Endothelial cell of umbilical vein (primary cell): ENCODE data around the gene KCNE4. TPM values are rescaled to one million over a fixed set of nuclear protein-coding genes. Genes with fewer than 3 reads are reported as not detected.

Source experiments
- BruUV-seq: library from RNA; stranded (reverse); fragments of 400-500 nt; replicated peaks from 2 replicates; lab custom pipeline; 2021; lab: Mats Ljungman, UMichigan
- CTCF ChIA-PET: fragments of 300-600, 350-600 bp; sonication (Branson Sonifier 250); formaldehyde crosslinking; loops from one replicate; lab custom pipeline; 2021; ENCODE audit warnings: antibody characterized with exemption, inconsistent platforms; lab: Charles Lee
- POLR2A ChIA-PET: fragments of 300-600, 350-600 bp; sonication (Branson Sonifier 250); formaldehyde crosslinking; loops from one replicate; lab custom pipeline; 2021; ENCODE audit warnings: antibody characterized with exemption, inconsistent platforms; lab: Charles Lee
- DNase-seq: peaks from one replicate; pipeline ENCODE4 v3.0.0-alpha.2; 2011; ENCODE audit warnings: low read depth, low spot score
- FAIRE-seq: peaks from 2 replicates; lab custom pipeline; 2011; peaks lifted over from hg19 to GRCh38; lab: Jason Lieb, UNC
- H2AFZ ChIP-seq: 2 replicates; pipeline ENCODE4 v1.6.0; 2012; ENCODE audit warnings: low read depth, low read length, control low read depth, inconsistent platforms
- H3K27ac ChIP-seq: 2 replicates; pipeline ENCODE4 v1.5.1; 2011; ENCODE audit warnings: low read depth, mild to moderate bottlenecking, control low read depth, low read length, moderate library complexity; ENCODE audit not compliant: insufficient read depth
- H3K27me3 ChIP-seq, 2 experiments: 2 replicates each; pipeline versions ENCODE4 v1.6.0 to v1.6.1; 2011; ENCODE audit warnings: low read length in 2 of 2, mixed read lengths in 1 of 2; ENCODE audit not compliant: control insufficient read depth in 2 of 2, insufficient read depth in 2 of 2
- H3K36me3 ChIP-seq, 2 experiments: 2 replicates in 1 of 2; 3 replicates in 1 of 2; pipeline ENCODE4 v1.5.1; 2011; ENCODE audit warnings: low read length in 2 of 2, mild to moderate bottlenecking in 1 of 2, moderate library complexity in 1 of 2; ENCODE audit not compliant: control insufficient read depth in 2 of 2, insufficient read depth in 2 of 2; ENCODE audit errors: extremely low read depth in 1 of 2
- H3K4me1 ChIP-seq: 3 replicates; pipeline ENCODE4 v1.5.1; 2011; ENCODE audit warnings: mild to moderate bottlenecking, low read length; ENCODE audit not compliant: control insufficient read depth, insufficient read depth; ENCODE audit errors: extremely low read depth
- H3K4me2 ChIP-seq: 2 replicates; pipeline ENCODE4 v1.6.1; 2011; ENCODE audit warnings: low read length, control low read depth, mixed read lengths; ENCODE audit not compliant: insufficient read depth
- H3K4me3 ChIP-seq, 3 experiments: fragments of 200-600 bp in 1 of 3; sonication (generic), shearing (Covaris generic) in 1 of 3; replicated peaks in 1 of 3; 2 replicates each; pipeline ENCODE4 v1.5.1; 2011 to 2016; ENCODE audit warnings: control low read depth in 3 of 3, low read length in 3 of 3, mild to moderate bottlenecking in 2 of 3, inconsistent platforms in 1 of 3, low read depth in 1 of 3, moderate library complexity in 1 of 3; ENCODE audit not compliant: insufficient read depth in 1 of 3
- H3K79me2 ChIP-seq: 2 replicates; pipeline ENCODE4 v1.6.0; 2012; ENCODE audit warnings: low read length, inconsistent platforms; ENCODE audit not compliant: control insufficient read depth, insufficient read depth
- H3K9ac ChIP-seq: replicated peaks from 2 replicates; pipeline ENCODE3; 2011; ENCODE audit warnings: low read length, control low read depth; ENCODE audit not compliant: insufficient read depth; ENCODE audit errors: extremely low read depth
- H3K9me1 ChIP-seq: replicated peaks from 3 replicates; pipeline ENCODE4 v1.6.0; 2011; ENCODE audit warnings: mild to moderate bottlenecking, low read length; ENCODE audit not compliant: control insufficient read depth, insufficient read depth; ENCODE audit errors: extremely low read depth
- H3K9me3 ChIP-seq: replicated peaks from 2 replicates; pipeline ENCODE4 v1.5.1; 2012; ENCODE audit warnings: low read length, inconsistent platforms; ENCODE audit not compliant: control insufficient read depth, insufficient read depth
- H4K20me1 ChIP-seq: replicated peaks from 2 replicates; pipeline ENCODE3; 2011; ENCODE audit warnings: mild to moderate bottlenecking, low read length; ENCODE audit not compliant: control insufficient read depth, insufficient read depth; ENCODE audit errors: extremely low read depth
- EZH2 ChIP-seq: IDR thresholded peaks from 2 replicates; pipeline ENCODE4 v1.6.1; 2012; ENCODE audit warnings: borderline replicate concordance, low read depth, mild to moderate bottlenecking, moderate library complexity, low read length, inconsistent platforms; ENCODE audit not compliant: severe bottlenecking
- FOS ChIP-seq: IDR thresholded peaks from 2 replicates; pipeline ENCODE4 v1.6.1; 2011; ENCODE audit warnings: mild to moderate bottlenecking, low read length, moderate library complexity, borderline replicate concordance; ENCODE audit not compliant: insufficient read depth
- GATA2 ChIP-seq: IDR thresholded peaks from 2 replicates; pipeline ENCODE4 v1.7.0; 2011; ENCODE audit warnings: low read depth, mild to moderate bottlenecking, moderate library complexity, mixed read lengths, low read length; ENCODE audit not compliant: insufficient read length, insufficient read depth
- JUN ChIP-seq: IDR thresholded peaks from 2 replicates; pipeline ENCODE4 v1.6.1; 2011; ENCODE audit warnings: borderline replicate concordance, low read depth; ENCODE audit not compliant: insufficient read length, insufficient read depth
- MYC ChIP-seq: IDR thresholded peaks from one replicate; pipeline ENCODE4 v1.6.1; 2011; ENCODE audit warnings: mild to moderate bottlenecking, low read depth, low read length
- POLR2A ChIP-seq: IDR thresholded peaks from 2 replicates; pipeline ENCODE4 v1.6.1; 2012; ENCODE audit warnings: low read depth, mild to moderate bottlenecking, control low read depth, low read length
- POLR2AphosphoS5 ChIP-seq: IDR thresholded peaks from 2 replicates; pipeline ENCODE4 v1.6.1; 2012; ENCODE audit warnings: low read depth, mild to moderate bottlenecking, control low read depth, low read length, moderate library complexity; ENCODE audit not compliant: insufficient read depth
- dilution Hi-C: fragments of 300-500 bp; cut with MboI; formaldehyde crosslinking; loops from one replicate; pipeline ENCODE4 v1.15.0; 2019; ENCODE audit warnings: low sequenced_read_pairs; ENCODE audit not compliant: extremely low pct_ligation_motif_present
- intact Hi-C: fragments of 100-400 bp; cut with micrococcal nuclease; formaldehyde crosslinking; loops from one replicate; pipeline ENCODE4 v1.10.0; 2022
- polyA plus RNA-seq, 4 experiments: library from polyadenylated mRNA; depleted of rRNA in 3 of 4; stranded (reverse) in 3 of 4; unstranded in 1 of 4; fragments of >200 nt; gene quantifications; 2 replicates each; pipeline versions ENCODE4 v1.2.1 to v1.2.3, GENCODE V29; 2011 to 2012; ENCODE audit warnings: missing spikeins in 1 of 4
- total RNA-seq: library from RNA; stranded (reverse); gene quantifications from 2 replicates; pipeline ENCODE4 v1.2.3, GENCODE V29; 2021
- TF ChIP-seq, protein P1 (sequence below): IDR thresholded peaks from 2 replicates; pipeline ENCODE4 v1.6.1; 2011; ENCODE audit not compliant: insufficient read depth, insufficient read length
- TF ChIP-seq, protein P2 (sequence below), 2 donors: IDR thresholded peaks; 1 replicate in 1 of 2; 2 replicates in 1 of 2; pipeline ENCODE4 v1.5.1; 2011; ENCODE audit warnings: low read length in 2 of 2, mild to moderate bottlenecking in 2 of 2, moderate library complexity in 2 of 2, control low read depth in 1 of 2, inconsistent platforms in 1 of 2, low read depth in 1 of 2; ENCODE audit not compliant: insufficient read depth in 1 of 2; ENCODE audit errors: extremely low read depth in 1 of 2

The KCNE4 gene
- total and polyA plus RNA-seq, 2 donors (not counting 3 experiments of a cell fraction or from before 2014, with no cell fraction given), result 0.01 TPM; not detected in 1

DNA sequence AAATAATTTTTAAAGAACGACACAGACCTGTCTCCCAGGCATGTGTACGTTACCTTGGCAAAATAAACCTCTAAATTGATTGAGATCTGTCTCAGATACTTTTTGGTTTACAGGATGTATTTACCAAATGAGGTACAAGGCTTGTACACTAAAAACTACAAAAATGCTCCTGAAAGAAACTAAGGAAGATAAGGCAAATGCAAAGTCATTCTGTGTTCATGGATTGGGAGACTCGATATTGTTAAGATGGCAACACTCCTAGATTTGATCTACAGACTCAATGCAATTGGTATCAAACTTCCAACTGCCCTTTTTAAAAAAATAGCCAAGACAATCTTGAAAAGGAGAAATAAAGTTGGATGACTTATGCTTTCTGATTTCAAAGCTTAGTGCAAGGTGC is 11.5 kb upstream of the KCNE4 start:
- Histone ChIP-seq H3K9me3 (no peaks in the 10 kb centered on the region), H2AFZ (no peak overlapping the region), H3K27me3 (no peaks in the 10 kb centered on the region), H3K4me2 (no peak overlapping the region), H3K27ac (no peak overlapping the region), H3K4me3 (no peak overlapping the region), H3K9ac (no peak overlapping the region), H4K20me1 (no peaks in the 10 kb centered on the region), H3K79me2 (no peaks in the 10 kb centered on the region), H3K36me3 (no peaks in the 10 kb centered on the region), H3K4me1 (peaks cover 14% of the 10 kb centered on the region), H3K9me1 (no peaks in the 10 kb centered on the region)
- BruUV-seq, result no TSS peak
- FAIRE-seq (no peak), DNase-seq (no peak)
- intact Hi-C loops, result loop anchor here (5.0 kb wide), 1 partner anchor 72 kb away; no protein-coding TSS in a partner anchor
- POLR2A ChIA-PET, result no interaction called here
- no peak for TF ChIP-seq MYC
- TF ChIP-seq FOS, result no peak
- TF ChIP-seq JUN, result no peak
- TF ChIP-seq, protein P1, sequence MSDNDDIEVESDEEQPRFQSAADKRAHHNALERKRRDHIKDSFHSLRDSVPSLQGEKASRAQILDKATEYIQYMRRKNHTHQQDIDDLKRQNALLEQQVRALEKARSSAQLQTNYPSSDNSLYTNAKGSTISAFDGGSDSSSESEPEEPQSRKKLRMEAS, result no peak
- TF ChIP-seq GATA2, result no peak
- TF ChIP-seq, protein P2, sequence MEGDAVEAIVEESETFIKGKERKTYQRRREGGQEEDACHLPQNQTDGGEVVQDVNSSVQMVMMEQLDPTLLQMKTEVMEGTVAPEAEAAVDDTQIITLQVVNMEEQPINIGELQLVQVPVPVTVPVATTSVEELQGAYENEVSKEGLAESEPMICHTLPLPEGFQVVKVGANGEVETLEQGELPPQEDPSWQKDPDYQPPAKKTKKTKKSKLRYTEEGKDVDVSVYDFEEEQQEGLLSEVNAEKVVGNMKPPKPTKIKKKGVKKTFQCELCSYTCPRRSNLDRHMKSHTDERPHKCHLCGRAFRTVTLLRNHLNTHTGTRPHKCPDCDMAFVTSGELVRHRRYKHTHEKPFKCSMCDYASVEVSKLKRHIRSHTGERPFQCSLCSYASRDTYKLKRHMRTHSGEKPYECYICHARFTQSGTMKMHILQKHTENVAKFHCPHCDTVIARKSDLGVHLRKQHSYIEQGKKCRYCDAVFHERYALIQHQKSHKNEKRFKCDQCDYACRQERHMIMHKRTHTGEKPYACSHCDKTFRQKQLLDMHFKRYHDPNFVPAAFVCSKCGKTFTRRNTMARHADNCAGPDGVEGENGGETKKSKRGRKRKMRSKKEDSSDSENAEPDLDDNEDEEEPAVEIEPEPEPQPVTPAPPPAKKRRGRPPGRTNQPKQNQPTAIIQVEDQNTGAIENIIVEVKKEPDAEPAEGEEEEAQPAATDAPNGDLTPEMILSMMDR (IDR thresholded peaks at IDR 0.05; ENCODE audit: extremely low read depth in 1 of 2, insufficient read depth in 1 of 2, low read depth in 1 of 2, low read length in 2 of 2), result no peak
- no peak for TF ChIP-seq POLR2AphosphoS5
- TF ChIP-seq EZH2, result no peak
- no peak for TF ChIP-seq POLR2A
- dilution Hi-C loops, result no loop called here
- CTCF ChIA-PET, result interaction anchor here (1.0 kb wide), 1 partner anchor 14 kb away, joined by 3 read pairs; no protein-coding TSS in a partner anchor
